Endodermal cell (in vitro differentiated cells): ENCODE measurements around the gene TMCC2. TPM values are rescaled to one million over a fixed set of nuclear protein-coding genes. Genes with fewer than 3 reads are reported as not detected.
A peak's percentile ranks its signal among the peaks of the same experiment; 100 is the strongest.

Source experiments
- DNase-seq: peaks from one replicate; pipeline ENCODE4 v3.0.0-alpha.2; 2017
- H3K27ac ChIP-seq: 2 replicates; pipeline ENCODE4 v1.5.1; 2013; ENCODE audit warnings: mild to moderate bottlenecking, low read depth, low read length, moderate library complexity
- H3K27me3 ChIP-seq: 2 replicates; pipeline ENCODE4 v1.6.1; 2013; ENCODE audit warnings: mild to moderate bottlenecking, low read length, moderate library complexity; ENCODE audit not compliant: insufficient read depth, control insufficient read depth, poor library complexity, severe bottlenecking
- H3K36me3 ChIP-seq: 2 replicates; pipeline ENCODE4 v1.7.0; 2013; ENCODE audit warnings: mild to moderate bottlenecking, low read length, moderate library complexity; ENCODE audit not compliant: control insufficient read depth, insufficient read depth
- H3K4me1 ChIP-seq: one replicate; pipeline ENCODE4 v1.7.0; 2013; ENCODE audit warnings: low read length; ENCODE audit not compliant: control insufficient read depth, insufficient read depth
- H3K4me3 ChIP-seq: 2 replicates; pipeline ENCODE4 v1.5.1; 2013; ENCODE audit warnings: mild to moderate bottlenecking, low read length, moderate library complexity
- H3K9ac ChIP-seq: 2 replicates; pipeline ENCODE4 v1.6.1; 2013; ENCODE audit warnings: mild to moderate bottlenecking, low read length, moderate library complexity; ENCODE audit not compliant: poor library complexity, severe bottlenecking; ENCODE audit errors: extremely low read depth
- H3K9me3 ChIP-seq: 2 replicates; pipeline ENCODE4 v1.6.1; 2013; ENCODE audit warnings: mild to moderate bottlenecking, low read length, moderate library complexity; ENCODE audit not compliant: control insufficient read depth
- H3K27ac Mint-ChIP-seq: 2 replicates; pipeline ENCODE4 v1.8.0; 2020; ENCODE audit warnings: mixed read lengths
- H3K27me3 Mint-ChIP-seq: 2 replicates; pipeline ENCODE4 v1.8.0; 2021; ENCODE audit warnings: mild to moderate bottlenecking, mixed read lengths; ENCODE audit not compliant: insufficient read depth
- H3K36me3 Mint-ChIP-seq: 2 replicates; pipeline ENCODE4 v1.8.0; 2020; ENCODE audit warnings: low read depth, mixed read lengths
- H3K4me1 Mint-ChIP-seq: 2 replicates; pipeline ENCODE4 v1.8.0; 2020; ENCODE audit warnings: mixed read lengths
- H3K4me3 Mint-ChIP-seq: 2 replicates; pipeline ENCODE4 v1.8.0; 2020; ENCODE audit warnings: mild to moderate bottlenecking, moderate library complexity, mixed read lengths
- H3K9me3 Mint-ChIP-seq: 2 replicates; pipeline ENCODE4 v1.8.0; 2020; ENCODE audit warnings: mild to moderate bottlenecking, mixed read lengths
- CTCF ChIP-seq: fragments of 200-600 bp; sonication (generic); conservative IDR thresholded peaks from 2 replicates; pipeline ENCODE4 v1.5.0; 2021; ENCODE audit warnings: antibody characterized with exemption, mild to moderate bottlenecking
- WGBS, 2 experiments: methylation state at CpG; one replicate each; pipeline versions ENCODE4 v1.1.5 to v1.1.7; 2013; ENCODE audit warnings: missing lambda C conversion rate in 2 of 2, mixed read lengths in 1 of 2; ENCODE audit not compliant: insufficient coverage in 1 of 2, insufficient read length in 1 of 2; 5-methylcytosine and 5-hydroxymethylcytosine counted together
- total RNA-seq, 2 donors: library from RNA; stranded (reverse); fragmentation: NEBNext Ultra II Directional in 1 of 2; extraction: Animal tissue kit (Norgen Biotek cat#: 25700) in 1 of 2; gene quantifications; 2 replicates in 1 of 2; 3 replicates in 1 of 2; pipeline ENCODE4 v1.2.1, GENCODE V29; 2021

The TMCC2 gene
- total RNA-seq, 2 donors from 2014 or later: 5.2 to 5.8 TPM

GRCh38 chr1:205226868-205227583, 720 bp upstream of the TMCC2 start:
- peaks cover 3% of the 10 kb centered on the region for H3K4me1 ChIP-seq
- H3K27me3 ChIP-seq: peaks cover 36% of the 10 kb centered on the region
- Mint-ChIP-seq H3K27me3 (peaks cover 22% of the 10 kb centered on the region), H3K4me1 (peaks cover 13% of the 10 kb centered on the region), H3K27ac (peak overlapping the region; percentile 21), H3K4me3 (peak overlapping the region; percentile 73), H3K36me3 (no peaks in the 10 kb centered on the region), H3K9me3 (no peaks in the 10 kb centered on the region)
- H3K9me3 ChIP-seq: no peaks in the 10 kb centered on the region
- no peak for TF ChIP-seq CTCF
- no peaks in the 10 kb centered on the region for H3K36me3 ChIP-seq
- peak overlapping the region; percentile 82 for H3K4me3 ChIP-seq
- H3K27ac ChIP-seq: no peak overlapping the region
- DNase-seq: no peak
- H3K9ac ChIP-seq: no peak overlapping the region
- 19 to 21% methylated on average over 7 to 8 of the region's 8 CpGs for WGBS, 2 experiments

DNA sequence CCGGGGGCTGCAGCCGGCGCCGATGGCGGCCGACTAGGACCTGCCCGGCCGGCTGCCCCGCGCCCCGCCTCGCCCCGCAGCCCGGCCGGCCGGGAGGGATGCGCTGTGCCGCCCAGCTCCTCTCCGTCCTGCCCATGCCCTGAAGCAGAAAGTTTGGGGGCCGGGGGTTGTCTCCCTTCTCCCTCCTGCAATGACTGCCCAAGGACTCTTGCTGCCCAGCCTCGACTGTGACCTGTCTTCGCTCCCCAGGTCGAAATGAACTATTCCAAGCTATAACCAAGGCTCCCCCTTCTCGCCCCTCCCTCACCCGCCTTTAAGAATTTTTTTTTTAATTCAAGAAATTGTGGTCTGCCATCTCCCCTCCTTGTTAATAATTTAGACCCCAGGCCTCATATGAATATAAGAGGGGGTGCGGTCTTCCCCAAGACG, 361 bp downstream of the TMCC2 start:
- Mint-ChIP-seq H3K9me3 (no peaks in the 10 kb centered on the region), H3K4me3 (peak overlapping the region; percentile 73), H3K27me3 (peaks cover 22% of the 10 kb centered on the region), H3K27ac (no peak overlapping the region), H3K36me3 (no peaks in the 10 kb centered on the region), H3K4me1 (peaks cover 13% of the 10 kb centered on the region)
- DNase-seq: no peak
- Histone ChIP-seq H3K27ac (no peak overlapping the region), H3K4me3 (peak overlapping the region; percentile 81), H3K9ac (no peak overlapping the region), H3K9me3 (no peaks in the 10 kb centered on the region), H3K4me1 (peaks cover 3% of the 10 kb centered on the region), H3K36me3 (no peaks in the 10 kb centered on the region), H3K27me3 (peaks cover 36% of the 10 kb centered on the region)
- no peak for TF ChIP-seq CTCF
- 0% methylated on average over 2 to 27 of the region's 27 CpGs for WGBS, 2 experiments

DNA sequence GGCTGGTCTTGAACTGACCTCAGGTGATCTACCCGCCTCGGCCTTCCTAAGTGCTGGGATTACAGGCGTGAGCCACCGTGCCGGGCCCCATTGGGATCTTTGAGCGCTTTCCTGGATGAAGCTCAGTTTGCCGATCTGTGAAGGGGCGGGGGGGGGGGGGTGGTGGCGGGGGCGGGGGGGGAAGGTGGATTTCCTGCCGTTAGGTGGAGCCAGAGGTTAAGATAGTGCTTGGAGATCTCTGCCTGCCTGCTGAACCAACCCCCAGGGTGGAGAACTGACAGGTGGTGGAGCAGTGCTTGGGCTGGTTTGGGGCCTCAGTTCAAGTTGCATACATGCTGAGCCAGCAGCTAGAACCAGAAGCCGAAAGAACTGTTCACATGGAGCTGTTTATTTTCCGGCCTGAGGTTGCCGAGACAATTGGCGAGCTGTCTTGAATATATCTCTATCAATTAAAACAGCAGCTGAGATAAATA, 1.7 kb downstream of the TMCC2 start:
- DNase-seq: peak; percentile 93

More for the DNA sequence above, 1.7 kb downstream of the TMCC2 start:
- Histone ChIP-seq H3K4me3 (peak overlapping the region; percentile 81), H3K4me1 (peaks cover 3% of the 10 kb centered on the region), H3K36me3 (no peaks in the 10 kb centered on the region), H3K27me3 (peaks cover 36% of the 10 kb centered on the region), H3K9me3 (no peaks in the 10 kb centered on the region), H3K9ac (no peak overlapping the region), H3K27ac (no peak overlapping the region)
- WGBS, 2 experiments: 26 to 55% methylated on average over 4 to 9 of the region's 15 CpGs
- Mint-ChIP-seq H3K27me3 (peaks cover 22% of the 10 kb centered on the region), H3K27ac (no peak overlapping the region), H3K36me3 (no peaks in the 10 kb centered on the region), H3K4me1 (peaks cover 10% of the 10 kb centered on the region), H3K4me3 (peak overlapping the region; percentile 73), H3K9me3 (no peaks in the 10 kb centered on the region)
- TF ChIP-seq CTCF: peak; percentile 45
